ENCODE results near the gene B3GNT5. TPM values are rescaled to one million over a fixed set of nuclear protein-coding genes. Genes with fewer than 3 reads are reported as not detected.
A peak's percentile ranks its signal among the peaks of the same experiment; 100 is the strongest.

B3GNT5 gene
- total RNA-seq (2013): 9.6 TPM
- polyA plus RNA-seq: 10 to 100 TPM; 14.1 to 17.7 (median 14.2) TPM
- polyA minus RNA-seq: 7.8 and 10.6 TPM in 2 replicates
- 142 to 235 (median 175) reads per million in 11 experiments for total RNA-seq

GRCh38 chr3:183252973-183253527 is at the start of gene B3GNT5:
Gene B3GNT5 (plus strand): TSS chr3:183253253. CDS start chr3:183269799, 16,546 bp downstream.
- H3K36me3 Mint-ChIP-seq: peaks cover 5 to 14% of the 10 kb centered on the region in 2 donors
- DNase-seq: peak in 2 of 3 donors; percentile 36 to 41
- intact Hi-C loops (cut with micrococcal nuclease): loop anchor here (5.0 to 10.0 kb wide), 5 partner anchors 34 to 132 kb away; no protein-coding TSS in a partner anchor

GRCh38 chr3:183203670-183204069 is 49.4 kb upstream of the B3GNT5 start:
- H3K36me3 Mint-ChIP-seq: no peaks in the 10 kb centered on the region
- H3K9me3 ChIP-seq (replicated peaks in 1 of 2; ENCODE audit: control insufficient read depth in 1 of 2, insufficient read depth in 1 of 2, low read length in 2 of 2): peaks cover 8% of the 10 kb centered on the region in 2 donors
- peaks cover 10 to 21% (median 17%) of the 10 kb centered on the region in 7 donors for H3K9me3 Mint-ChIP-seq
- no peaks in the 10 kb centered on the region for H3K27me3 ChIP-seq (ENCODE audit: control insufficient read depth in 2 of 2, insufficient read depth in 2 of 2, low read length in 2 of 2)
- H3K27ac ChIP-seq (ENCODE audit: low read depth in 1 of 2, low read length in 2 of 2): no peak overlapping the region
- TF ChIP-seq, protein P1, sequence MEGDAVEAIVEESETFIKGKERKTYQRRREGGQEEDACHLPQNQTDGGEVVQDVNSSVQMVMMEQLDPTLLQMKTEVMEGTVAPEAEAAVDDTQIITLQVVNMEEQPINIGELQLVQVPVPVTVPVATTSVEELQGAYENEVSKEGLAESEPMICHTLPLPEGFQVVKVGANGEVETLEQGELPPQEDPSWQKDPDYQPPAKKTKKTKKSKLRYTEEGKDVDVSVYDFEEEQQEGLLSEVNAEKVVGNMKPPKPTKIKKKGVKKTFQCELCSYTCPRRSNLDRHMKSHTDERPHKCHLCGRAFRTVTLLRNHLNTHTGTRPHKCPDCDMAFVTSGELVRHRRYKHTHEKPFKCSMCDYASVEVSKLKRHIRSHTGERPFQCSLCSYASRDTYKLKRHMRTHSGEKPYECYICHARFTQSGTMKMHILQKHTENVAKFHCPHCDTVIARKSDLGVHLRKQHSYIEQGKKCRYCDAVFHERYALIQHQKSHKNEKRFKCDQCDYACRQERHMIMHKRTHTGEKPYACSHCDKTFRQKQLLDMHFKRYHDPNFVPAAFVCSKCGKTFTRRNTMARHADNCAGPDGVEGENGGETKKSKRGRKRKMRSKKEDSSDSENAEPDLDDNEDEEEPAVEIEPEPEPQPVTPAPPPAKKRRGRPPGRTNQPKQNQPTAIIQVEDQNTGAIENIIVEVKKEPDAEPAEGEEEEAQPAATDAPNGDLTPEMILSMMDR (IDR thresholded peaks at IDR 0.05): no peak
- H3K9ac ChIP-seq (ENCODE audit: insufficient read depth, low read length, poor library complexity, severe bottlenecking): no peak overlapping the region
- peaks cover 9% of the 10 kb centered on the region for H3K4me1 Mint-ChIP-seq
- intact Hi-C loops (cut with micrococcal nuclease): no loop called here
- H3K36me3 ChIP-seq (replicated peaks in 1 of 2; ENCODE audit: control insufficient read depth in 1 of 2, insufficient read depth in 2 of 2, low read length in 2 of 2): no peaks in the 10 kb centered on the region
- H3K27me3 Mint-ChIP-seq (ENCODE audit: low read depth in 3 of 3): no peaks in the 10 kb centered on the region
- H4K20me1 ChIP-seq (ENCODE audit: insufficient read depth, low read length): no peaks in the 10 kb centered on the region
- H3K27ac Mint-ChIP-seq: no peak overlapping the region
- H3K4me3 ChIP-seq (replicated peaks in 1 of 3; ENCODE audit: low read depth in 2 of 3, low read length in 3 of 3): no peak overlapping the region
- H2AFZ ChIP-seq (ENCODE audit: insufficient read depth, low read depth, low read length, poor library complexity, severe bottlenecking): no peak overlapping the region
- no peak overlapping the region for H3K4me3 Mint-ChIP-seq
- peaks cover 6% of the 10 kb centered on the region in 2 donors for H3K4me1 ChIP-seq (ENCODE audit: control insufficient read depth in 1 of 2, insufficient read depth in 2 of 2, low read length in 2 of 2)
- H3K79me2 ChIP-seq (ENCODE audit: insufficient read depth, low read length): no peaks in the 10 kb centered on the region
- no peak for DNase-seq
- H3K4me2 ChIP-seq (replicated peaks; ENCODE audit: extremely low read depth, low read length, poor library complexity, severe bottlenecking): no peak overlapping the region

More at GRCh38 chr3:183252973-183253527, at the start of gene B3GNT5:
- WGBS (ENCODE audit: insufficient coverage): 0% methylated on average over 38 of the region's 43 CpGs
- Mint-ChIP-seq H3K4me1 (peaks cover 40% of the 10 kb centered on the region), H3K27me3 (ENCODE audit: low read depth in 3 of 3) (peaks cover 2 to 3% (median 3%) of the 10 kb centered on the region in 3 donors), H3K27ac (peak within 1 kb of the TSS; percentile 86 to 97 (median 95)), H3K4me3 (peak within 1 kb of the TSS; percentile 88 to 92), H3K9me3 (peaks cover 0 to 2% (median 0%) of the 10 kb centered on the region in 7 donors)
- Histone ChIP-seq H3K4me2 (replicated peaks; ENCODE audit: extremely low read depth, low read length, poor library complexity, severe bottlenecking) (peak within 1 kb of the TSS; percentile 78), H3K27me3 (ENCODE audit: control insufficient read depth in 2 of 2, insufficient read depth in 2 of 2, low read length in 2 of 2) (no peaks in the 10 kb centered on the region), H2AFZ (ENCODE audit: insufficient read depth, low read depth, low read length, poor library complexity, severe bottlenecking) (peak within 1 kb of the TSS; percentile 76), H3K9ac (ENCODE audit: insufficient read depth, low read length, poor library complexity, severe bottlenecking) (peak within 1 kb of the TSS; percentile 90), H4K20me1 (ENCODE audit: insufficient read depth, low read length) (no peaks in the 10 kb centered on the region), H3K9me3 (replicated peaks in 1 of 2; ENCODE audit: control insufficient read depth in 1 of 2, insufficient read depth in 1 of 2, low read length in 2 of 2) (no peaks in the 10 kb centered on the region), H3K27ac (ENCODE audit: low read depth in 1 of 2, low read length in 2 of 2) (peak within 1 kb of the TSS; percentile 66 to 88), H3K4me1 (ENCODE audit: control insufficient read depth in 1 of 2, insufficient read depth in 2 of 2, low read length in 2 of 2) (peaks cover 16 to 25% of the 10 kb centered on the region in 2 donors), H3K4me3 (replicated peaks in 1 of 3; ENCODE audit: low read depth in 2 of 3, low read length in 3 of 3) (peak within 1 kb of the TSS; percentile 68 to 91 (median 69)), H3K79me2 (ENCODE audit: insufficient read depth, low read length) (peaks cover 53% of the 10 kb centered on the region), H3K36me3 (replicated peaks in 1 of 2; ENCODE audit: control insufficient read depth in 1 of 2, insufficient read depth in 2 of 2, low read length in 2 of 2) (no peaks in the 10 kb centered on the region)
- TF ChIP-seq, protein P1 (IDR thresholded peaks at IDR 0.05): no peak

Measured in CD14-positive monocyte (primary cell).